Activated CD4-positive, alpha-beta memory T cell treated with anti-CD3 and anti-CD28 coated beads, Interleukin-2, amount 10 ng/mL, durations not matched to agents 7 days and 5 days (primary cell): ENCODE measurements around the gene GLP2R. TPM values are rescaled to one million over a fixed set of nuclear protein-coding genes. Genes with fewer than 3 reads are reported as not detected.

Experiments used
- CTCF ChIA-PET: fragments of 350-600 bp; sonication (Branson Sonifier 250); formaldehyde crosslinking; loops from one replicate; lab custom pipeline; 2021; ENCODE audit warnings: antibody characterized with exemption, inconsistent platforms; lab: Charles Lee
- POLR2A ChIA-PET: fragments of 350-600 bp; sonication (Branson Sonifier 250); formaldehyde crosslinking; loops from one replicate; lab custom pipeline; 2021; ENCODE audit warnings: antibody characterized with exemption; lab: Charles Lee
- DNase-seq: peaks from one replicate; pipeline ENCODE4 v3.0.0-alpha.2; 2020
- H3K27ac Mint-ChIP-seq: one replicate; pipeline ENCODE4 v1.8.0; 2021; ENCODE audit warnings: mild to moderate bottlenecking, mixed read lengths
- H3K27me3 Mint-ChIP-seq: one replicate; pipeline ENCODE4 v1.8.0; 2021; ENCODE audit warnings: mixed read lengths
- H3K36me3 Mint-ChIP-seq: one replicate; pipeline ENCODE4 v1.8.0; 2021; ENCODE audit warnings: low read depth, mixed read lengths
- H3K4me1 Mint-ChIP-seq: one replicate; pipeline ENCODE4 v1.8.0; 2021; ENCODE audit warnings: mixed read lengths
- H3K4me3 Mint-ChIP-seq: one replicate; pipeline ENCODE4 v1.8.0; 2021; ENCODE audit warnings: mild to moderate bottlenecking, mixed read lengths
- H3K9me3 Mint-ChIP-seq: one replicate; pipeline ENCODE4 v1.8.0; 2021; ENCODE audit warnings: mixed read lengths
- total RNA-seq, 2 experiments: library from RNA; stranded (reverse); gene quantifications; one replicate each; pipeline ENCODE4 v1.2.3, GENCODE V29; 2021

The GLP2R gene
- total RNA-seq, 2 experiments from 2014 or later, result not detected

GRCh38 chr17:9900044-9900594 lies 74.4 kb downstream of the GLP2R start:
- Mint-ChIP-seq H3K4me3 (no peak overlapping the region), H3K4me1 (no peaks in the 10 kb centered on the region), H3K27ac (no peak overlapping the region), H3K27me3 (peaks cover 2% of the 10 kb centered on the region), H3K9me3 (no peaks in the 10 kb centered on the region), H3K36me3 (no peaks in the 10 kb centered on the region)
- POLR2A ChIA-PET, result no interaction called here
- DNase-seq, result no peak
- CTCF ChIA-PET, result no interaction called here

- Mint-ChIP-seq H3K36me3 (no peaks in the 10 kb centered on the region), H3K4me1 (no peaks in the 10 kb centered on the region), H3K27ac (no peak overlapping the region), H3K9me3 (no peaks in the 10 kb centered on the region), H3K27me3 (peaks cover 2% of the 10 kb centered on the region), H3K4me3 (no peak overlapping the region)
- POLR2A ChIA-PET, result no interaction called here
- CTCF ChIA-PET, result no interaction called here
- no peak for DNase-seq
These were observed 75.1 kb downstream of the GLP2R start for GRCh38 chr17:9900784-9901183.

- POLR2A ChIA-PET, result no interaction called here
These were observed 76.4 kb downstream of the GLP2R start for GRCh38 chr17:9902120-9902519.

GRCh38 chr17:9904277-9905077 lies 78.8 kb downstream of the GLP2R start:
- Mint-ChIP-seq H3K4me3 (no peak overlapping the region), H3K27me3 (peaks cover 2% of the 10 kb centered on the region)
- CTCF ChIA-PET, result no interaction called here

More at GRCh38 chr17:9902120-9902519, 76.4 kb downstream of the GLP2R start:
- no peak for DNase-seq
- CTCF ChIA-PET, result no interaction called here
- Mint-ChIP-seq H3K9me3 (no peaks in the 10 kb centered on the region), H3K27me3 (peaks cover 2% of the 10 kb centered on the region), H3K27ac (no peak overlapping the region), H3K4me1 (no peaks in the 10 kb centered on the region), H3K4me3 (no peak overlapping the region), H3K36me3 (no peaks in the 10 kb centered on the region)

GRCh38 chr17:9905078-9905415 lies 79.3 kb downstream of the GLP2R start, which contains the start of gene RCVRN:
RCVRN (minus strand) TSS chr17:9905271; CDS start chr17:9905180, 91 bp downstream.
- no peaks in the 10 kb centered on the region for H3K9me3 Mint-ChIP-seq
- no peaks in the 10 kb centered on the region for H3K36me3 Mint-ChIP-seq
- H3K4me1 Mint-ChIP-seq, result no peaks in the 10 kb centered on the region
- H3K27ac Mint-ChIP-seq, result no peak within 1 kb of the TSS
- ChIA-PET POLR2A (no interaction called here), CTCF (no interaction called here)
- no peak within 1 kb of the TSS for H3K4me3 Mint-ChIP-seq
- DNase-seq, result no peak
- H3K27me3 Mint-ChIP-seq, result peaks cover 2% of the 10 kb centered on the region

More at GRCh38 chr17:9904277-9905077, 78.8 kb downstream of the GLP2R start:
- no peak for DNase-seq
- POLR2A ChIA-PET, result no interaction called here
- Mint-ChIP-seq H3K27ac (no peak overlapping the region), H3K9me3 (no peaks in the 10 kb centered on the region), H3K4me1 (no peaks in the 10 kb centered on the region), H3K36me3 (no peaks in the 10 kb centered on the region)

- peaks cover 2% of the 10 kb centered on the region for H3K27me3 Mint-ChIP-seq
- no peaks in the 10 kb centered on the region for H3K9me3 Mint-ChIP-seq
- POLR2A ChIA-PET, result no interaction called here
- peak; percentile 21 for DNase-seq
- no peaks in the 10 kb centered on the region for H3K36me3 Mint-ChIP-seq
- H3K4me1 Mint-ChIP-seq, result no peaks in the 10 kb centered on the region
- H3K4me3 Mint-ChIP-seq, result no peak overlapping the region
- CTCF ChIA-PET, result no interaction called here
- H3K27ac Mint-ChIP-seq, result no peak overlapping the region
These were observed 80.2 kb downstream of the GLP2R start for GRCh38 chr17:9905902-9906301.

- Mint-ChIP-seq H3K4me3 (no peak overlapping the region), H3K36me3 (no peaks in the 10 kb centered on the region), H3K27me3 (no peaks in the 10 kb centered on the region), H3K4me1 (no peaks in the 10 kb centered on the region), H3K27ac (no peak overlapping the region), H3K9me3 (no peaks in the 10 kb centered on the region)
- CTCF ChIA-PET, result no interaction called here
- POLR2A ChIA-PET, result no interaction called here
- no peak for DNase-seq
These were observed 80.9 kb downstream of the GLP2R start for GRCh38 chr17:9906616-9907015.

- CTCF ChIA-PET, result no interaction called here
- no peaks in the 10 kb centered on the region for H3K36me3 Mint-ChIP-seq
- H3K27ac Mint-ChIP-seq, result no peak overlapping the region
- H3K4me1 Mint-ChIP-seq, result no peaks in the 10 kb centered on the region
- H3K27me3 Mint-ChIP-seq, result no peaks in the 10 kb centered on the region
- H3K9me3 Mint-ChIP-seq, result no peaks in the 10 kb centered on the region
- POLR2A ChIA-PET, result no interaction called here
- no peak overlapping the region for H3K4me3 Mint-ChIP-seq
- DNase-seq, result no peak
These were observed 81.4 kb downstream of the GLP2R start for GRCh38 chr17:9907131-9907530.

GRCh38 chr17:9907883-9908648 lies 82.3 kb downstream of the GLP2R start:
- H3K27me3 Mint-ChIP-seq, result no peaks in the 10 kb centered on the region
- no peaks in the 10 kb centered on the region for H3K9me3 Mint-ChIP-seq
- no peak for DNase-seq
- H3K4me1 Mint-ChIP-seq, result no peaks in the 10 kb centered on the region
- ChIA-PET CTCF (no interaction called here), POLR2A (no interaction called here)
- no peak overlapping the region for H3K4me3 Mint-ChIP-seq
- no peak overlapping the region for H3K27ac Mint-ChIP-seq
- H3K36me3 Mint-ChIP-seq, result no peaks in the 10 kb centered on the region

- Mint-ChIP-seq H3K27me3 (no peaks in the 10 kb centered on the region), H3K36me3 (no peaks in the 10 kb centered on the region), H3K4me3 (no peak overlapping the region), H3K4me1 (no peaks in the 10 kb centered on the region), H3K9me3 (no peaks in the 10 kb centered on the region), H3K27ac (no peak overlapping the region)
- ChIA-PET CTCF (no interaction called here), POLR2A (no interaction called here)
- DNase-seq, result no peak
These were observed 82.9 kb downstream of the GLP2R start for GRCh38 chr17:9908649-9909042.

- no peak overlapping the region for H3K4me3 Mint-ChIP-seq
- H3K9me3 Mint-ChIP-seq, result no peaks in the 10 kb centered on the region
- ChIA-PET CTCF (no interaction called here), POLR2A (no interaction called here)
- H3K4me1 Mint-ChIP-seq, result no peaks in the 10 kb centered on the region
- no peak for DNase-seq
- no peaks in the 10 kb centered on the region for H3K36me3 Mint-ChIP-seq
- no peaks in the 10 kb centered on the region for H3K27me3 Mint-ChIP-seq
- H3K27ac Mint-ChIP-seq, result no peak overlapping the region
These were observed 85.4 kb downstream of the GLP2R start for GRCh38 chr17:9911089-9911488.

GRCh38 chr17:9912121-9913099 lies 86.7 kb downstream of the GLP2R start:
- Mint-ChIP-seq H3K9me3 (no peaks in the 10 kb centered on the region), H3K4me3 (no peak overlapping the region), H3K27me3 (no peaks in the 10 kb centered on the region), H3K4me1 (no peaks in the 10 kb centered on the region), H3K27ac (no peak overlapping the region), H3K36me3 (no peaks in the 10 kb centered on the region)
- ChIA-PET POLR2A (no interaction called here), CTCF (no interaction called here)
- DNase-seq, result no peak
